Measurements from ENCODE around the gene DYNC1I1. TPM values are rescaled to one million over a fixed set of nuclear protein-coding genes. Genes with fewer than 3 reads are reported as not detected.

Gene DYNC1I1
- total RNA-seq, 1 experiment from 2014 or later = not detected

DNA sequence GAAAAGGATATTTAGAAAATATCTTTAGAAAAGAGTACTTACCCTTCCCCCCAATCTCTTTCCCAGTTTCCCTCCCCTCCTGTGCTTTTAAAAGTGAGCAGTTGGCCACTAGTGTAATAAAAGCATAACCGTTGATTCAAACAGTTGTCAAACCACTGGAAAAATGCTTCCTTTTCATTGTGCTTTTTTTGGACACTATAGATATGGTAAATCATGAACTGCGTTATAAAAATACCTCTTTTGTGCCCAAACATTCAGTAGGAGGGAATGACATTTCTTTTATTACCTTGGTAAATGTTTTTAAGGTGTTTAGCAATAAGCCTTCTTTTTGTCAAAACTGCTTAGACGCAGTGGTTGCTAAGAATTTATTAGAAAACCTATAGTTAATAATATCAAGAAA, 317.2 kb downstream of the DYNC1I1 start:
- Mint-ChIP-seq H3K9me3 (ENCODE audit: unreplicated experiment) (no peaks in the 10 kb centered on the region), H3K27me3 (ENCODE audit: insufficient read depth, unreplicated experiment) (peaks cover 24% of the 10 kb centered on the region), H3K4me1 (ENCODE audit: insufficient read depth, unreplicated experiment) (peaks cover 8% of the 10 kb centered on the region), H3K27ac (ENCODE audit: low read depth, unreplicated experiment) (no peak overlapping the region), H3K4me3 (ENCODE audit: unreplicated experiment) (no peak overlapping the region), H3K36me3 (ENCODE audit: insufficient read depth, unreplicated experiment) (no peaks in the 10 kb centered on the region)
- BruUV-seq (replicated peaks) = no TSS peak
- TF ChIP-seq, protein P1, sequence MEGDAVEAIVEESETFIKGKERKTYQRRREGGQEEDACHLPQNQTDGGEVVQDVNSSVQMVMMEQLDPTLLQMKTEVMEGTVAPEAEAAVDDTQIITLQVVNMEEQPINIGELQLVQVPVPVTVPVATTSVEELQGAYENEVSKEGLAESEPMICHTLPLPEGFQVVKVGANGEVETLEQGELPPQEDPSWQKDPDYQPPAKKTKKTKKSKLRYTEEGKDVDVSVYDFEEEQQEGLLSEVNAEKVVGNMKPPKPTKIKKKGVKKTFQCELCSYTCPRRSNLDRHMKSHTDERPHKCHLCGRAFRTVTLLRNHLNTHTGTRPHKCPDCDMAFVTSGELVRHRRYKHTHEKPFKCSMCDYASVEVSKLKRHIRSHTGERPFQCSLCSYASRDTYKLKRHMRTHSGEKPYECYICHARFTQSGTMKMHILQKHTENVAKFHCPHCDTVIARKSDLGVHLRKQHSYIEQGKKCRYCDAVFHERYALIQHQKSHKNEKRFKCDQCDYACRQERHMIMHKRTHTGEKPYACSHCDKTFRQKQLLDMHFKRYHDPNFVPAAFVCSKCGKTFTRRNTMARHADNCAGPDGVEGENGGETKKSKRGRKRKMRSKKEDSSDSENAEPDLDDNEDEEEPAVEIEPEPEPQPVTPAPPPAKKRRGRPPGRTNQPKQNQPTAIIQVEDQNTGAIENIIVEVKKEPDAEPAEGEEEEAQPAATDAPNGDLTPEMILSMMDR (IDR thresholded peaks at IDR 0.05; ENCODE audit: unreplicated experiment) = no peak
- CTCF ChIA-PET = interaction anchor here (1.1 kb wide), 1 partner anchor 1838 kb away, joined by 3 read pairs; no protein-coding TSS in a partner anchor
- POLR2A ChIA-PET = no interaction called here
- intact Hi-C loops (cut with micrococcal nuclease) = no loop called here
- DNase-seq (ENCODE audit: unreplicated experiment) = no peak

DNA sequence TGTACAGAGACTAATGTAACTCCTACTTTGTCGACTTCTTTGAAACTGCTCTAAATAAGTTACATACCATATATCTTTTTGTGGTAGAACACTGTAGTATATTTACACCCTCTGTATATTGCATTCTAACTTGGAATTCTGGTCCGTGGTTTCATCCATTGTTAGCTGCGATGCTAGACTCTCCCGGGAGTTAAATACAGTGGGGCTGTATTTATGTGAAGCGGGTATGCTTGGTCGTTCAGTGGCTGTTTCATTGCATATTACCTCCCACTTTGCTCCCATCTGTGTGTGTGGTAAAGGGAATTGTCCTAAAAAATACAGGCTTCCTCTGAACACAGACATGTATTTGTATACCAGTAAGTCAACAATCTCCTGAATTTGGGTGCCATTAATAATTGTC, 318.4 kb downstream of the DYNC1I1 start:
- Mint-ChIP-seq H3K4me3 (ENCODE audit: unreplicated experiment) (no peak overlapping the region), H3K9me3 (ENCODE audit: unreplicated experiment) (no peaks in the 10 kb centered on the region), H3K27ac (ENCODE audit: low read depth, unreplicated experiment) (no peak overlapping the region), H3K27me3 (ENCODE audit: insufficient read depth, unreplicated experiment) (peaks cover 32% of the 10 kb centered on the region), H3K36me3 (ENCODE audit: insufficient read depth, unreplicated experiment) (no peaks in the 10 kb centered on the region), H3K4me1 (ENCODE audit: insufficient read depth, unreplicated experiment) (no peaks in the 10 kb centered on the region)
- POLR2A ChIA-PET = no interaction called here
- no TSS peak for BruUV-seq (replicated peaks)
- CTCF ChIA-PET = interaction anchor here (0.6 to 1.1 kb wide), 4 partner anchors 25 to 929 kb away, joined by 3 to 4 read pairs (median 4); no protein-coding TSS in a partner anchor
- intact Hi-C loops (cut with micrococcal nuclease) = no loop called here
- TF ChIP-seq, protein P1 (IDR thresholded peaks at IDR 0.05; ENCODE audit: unreplicated experiment) = no peak
- DNase-seq (ENCODE audit: unreplicated experiment) = no peak

DNA sequence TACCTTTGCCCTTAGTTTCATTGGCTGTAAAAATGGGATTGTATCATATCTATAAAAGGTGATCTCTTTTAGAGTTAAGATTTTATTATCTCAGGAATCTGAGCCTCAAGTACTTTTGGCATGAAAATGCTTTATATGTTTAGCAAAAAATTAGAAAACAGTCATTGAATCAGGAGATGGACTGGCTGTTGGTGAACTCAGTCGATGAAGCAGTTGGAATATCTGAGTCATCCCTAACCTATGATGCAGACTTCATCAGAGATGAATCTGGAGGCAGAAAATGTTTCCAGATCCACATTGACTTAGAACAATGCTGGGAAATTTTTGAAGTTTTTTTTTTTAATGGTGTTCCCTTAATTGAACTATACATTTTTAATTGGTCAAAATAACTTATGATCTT, 321.1 kb downstream of the DYNC1I1 start:
- TF ChIP-seq, protein P1 (IDR thresholded peaks at IDR 0.05; ENCODE audit: unreplicated experiment) = no peak
- ChIA-PET CTCF (no interaction called here), POLR2A (interaction anchor here (1.2 kb wide), 1 partner anchor 13 kb away, joined by 3 read pairs; no protein-coding TSS in a partner anchor)
- Mint-ChIP-seq H3K4me1 (ENCODE audit: insufficient read depth, unreplicated experiment) (no peaks in the 10 kb centered on the region), H3K27ac (ENCODE audit: low read depth, unreplicated experiment) (no peak overlapping the region), H3K9me3 (ENCODE audit: unreplicated experiment) (no peaks in the 10 kb centered on the region), H3K27me3 (ENCODE audit: insufficient read depth, unreplicated experiment) (peaks cover 32% of the 10 kb centered on the region), H3K36me3 (ENCODE audit: insufficient read depth, unreplicated experiment) (no peaks in the 10 kb centered on the region), H3K4me3 (ENCODE audit: unreplicated experiment) (no peak overlapping the region)
- DNase-seq (ENCODE audit: unreplicated experiment) = peak; percentile 15
- BruUV-seq (replicated peaks) = no TSS peak
- intact Hi-C loops (cut with micrococcal nuclease) = no loop called here

DNA sequence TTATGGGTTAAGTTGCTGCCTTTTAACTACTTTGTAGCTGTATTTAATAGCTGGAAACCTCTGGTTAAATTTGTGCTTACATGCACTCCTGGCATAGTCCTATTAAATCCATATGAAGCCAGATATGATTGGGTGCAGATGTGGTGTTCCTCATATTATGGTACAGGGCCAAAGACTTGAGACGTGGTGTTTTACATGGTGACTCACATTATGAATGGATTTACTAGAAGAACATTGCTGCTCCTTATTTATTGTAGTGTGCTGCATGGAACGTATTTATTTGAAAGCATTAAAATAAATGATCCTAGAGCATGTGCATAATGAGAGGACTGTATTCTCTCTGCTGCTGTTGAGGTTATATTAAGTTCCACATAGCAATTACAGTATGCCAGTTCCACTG, 325.5 kb downstream of the DYNC1I1 start:
- Mint-ChIP-seq H3K27me3 (ENCODE audit: insufficient read depth, unreplicated experiment) (peaks cover 24% of the 10 kb centered on the region), H3K4me1 (ENCODE audit: insufficient read depth, unreplicated experiment) (no peaks in the 10 kb centered on the region)

More for the DNA sequence above, 325.5 kb downstream of the DYNC1I1 start:
- intact Hi-C loops (cut with micrococcal nuclease) = no loop called here
- Mint-ChIP-seq H3K27ac (ENCODE audit: low read depth, unreplicated experiment) (no peak overlapping the region), H3K9me3 (ENCODE audit: unreplicated experiment) (no peaks in the 10 kb centered on the region), H3K4me3 (ENCODE audit: unreplicated experiment) (no peak overlapping the region), H3K36me3 (ENCODE audit: insufficient read depth, unreplicated experiment) (no peaks in the 10 kb centered on the region)
- ChIA-PET POLR2A (no interaction called here), CTCF (no interaction called here)
- DNase-seq (ENCODE audit: unreplicated experiment) = no peak
- TF ChIP-seq, protein P1 (IDR thresholded peaks at IDR 0.05; ENCODE audit: unreplicated experiment) = no peak
- no TSS peak for BruUV-seq (replicated peaks)

Data from MCF 10A (cell line).